ENCODE measurements around the gene CAPN9. TPM values are rescaled to one million over a fixed set of nuclear protein-coding genes. Genes with fewer than 3 reads are reported as not detected.

The CAPN9 gene
- total RNA-seq, 1 donor from 2014 or later: 0.78 TPM

- no peak for TF ChIP-seq CTCF (IDR thresholded peaks at IDR 0.05; ENCODE audit: unreplicated experiment)
- no peaks in the 10 kb centered on the region for H3K36me3 Mint-ChIP-seq
- H3K4me1 Mint-ChIP-seq: no peaks in the 10 kb centered on the region
- no peak overlapping the region for H3K27ac Mint-ChIP-seq
- no peak for DNase-seq (ENCODE audit: low spot score in 2 of 2, unreplicated experiment in 2 of 2)
- peaks cover 11% of the 10 kb centered on the region for H3K27me3 Mint-ChIP-seq (ENCODE audit: low read depth)
- no peaks in the 10 kb centered on the region for H3K9me3 Mint-ChIP-seq
- H3K4me3 Mint-ChIP-seq: no peak overlapping the region
Observed at GRCh38 chr1:230701895-230702768, 45.1 kb upstream of the CAPN9 start.

- no peak for DNase-seq (ENCODE audit: low spot score in 2 of 2, unreplicated experiment in 2 of 2)
- no peaks in the 10 kb centered on the region for H3K4me1 Mint-ChIP-seq
- H3K9me3 Mint-ChIP-seq: no peaks in the 10 kb centered on the region
- H3K27me3 Mint-ChIP-seq (ENCODE audit: low read depth): peaks cover 12% of the 10 kb centered on the region
- H3K4me3 Mint-ChIP-seq: no peak overlapping the region
- no peaks in the 10 kb centered on the region for H3K36me3 Mint-ChIP-seq
- no peak overlapping the region for H3K27ac Mint-ChIP-seq
- TF ChIP-seq CTCF (IDR thresholded peaks at IDR 0.05; ENCODE audit: unreplicated experiment): no peak
Observed at GRCh38 chr1:230702934-230703678, 44.1 kb upstream of the CAPN9 start.

GRCh38 chr1:230703679-230704385 lies 43.4 kb upstream of the CAPN9 start:
- peaks cover 10% of the 10 kb centered on the region for H3K27me3 Mint-ChIP-seq (ENCODE audit: low read depth)
- H3K27ac Mint-ChIP-seq: no peak overlapping the region
- no peaks in the 10 kb centered on the region for H3K4me1 Mint-ChIP-seq
- no peak for DNase-seq (ENCODE audit: low spot score in 2 of 2, unreplicated experiment in 2 of 2)
- TF ChIP-seq CTCF (IDR thresholded peaks at IDR 0.05; ENCODE audit: unreplicated experiment): no peak
- no peaks in the 10 kb centered on the region for H3K36me3 Mint-ChIP-seq
- H3K4me3 Mint-ChIP-seq: no peak overlapping the region
- H3K9me3 Mint-ChIP-seq: no peaks in the 10 kb centered on the region

- H3K9me3 Mint-ChIP-seq: no peaks in the 10 kb centered on the region
- H3K4me1 Mint-ChIP-seq: no peaks in the 10 kb centered on the region
- H3K27ac Mint-ChIP-seq: no peak overlapping the region
- H3K4me3 Mint-ChIP-seq: no peak overlapping the region
- DNase-seq (ENCODE audit: low spot score in 2 of 2, unreplicated experiment in 2 of 2): no peak
- no peak for TF ChIP-seq CTCF (IDR thresholded peaks at IDR 0.05; ENCODE audit: unreplicated experiment)
- H3K36me3 Mint-ChIP-seq: no peaks in the 10 kb centered on the region
- peaks cover 10% of the 10 kb centered on the region for H3K27me3 Mint-ChIP-seq (ENCODE audit: low read depth)
Observed at GRCh38 chr1:230704830-230705229, 42.4 kb upstream of the CAPN9 start.

GRCh38 chr1:230705289-230706019 lies 41.7 kb upstream of the CAPN9 start:
- H3K4me3 Mint-ChIP-seq: no peak overlapping the region
- no peaks in the 10 kb centered on the region for H3K9me3 Mint-ChIP-seq
- H3K36me3 Mint-ChIP-seq: no peaks in the 10 kb centered on the region
- TF ChIP-seq CTCF (IDR thresholded peaks at IDR 0.05; ENCODE audit: unreplicated experiment): no peak
- DNase-seq (ENCODE audit: low spot score in 2 of 2, unreplicated experiment in 2 of 2): no peak
- no peak overlapping the region for H3K27ac Mint-ChIP-seq
- H3K4me1 Mint-ChIP-seq: no peaks in the 10 kb centered on the region
- H3K27me3 Mint-ChIP-seq (ENCODE audit: low read depth): peaks cover 6% of the 10 kb centered on the region
